ENCODE data around the gene SDC4.

Gene SDC4

DNA sequence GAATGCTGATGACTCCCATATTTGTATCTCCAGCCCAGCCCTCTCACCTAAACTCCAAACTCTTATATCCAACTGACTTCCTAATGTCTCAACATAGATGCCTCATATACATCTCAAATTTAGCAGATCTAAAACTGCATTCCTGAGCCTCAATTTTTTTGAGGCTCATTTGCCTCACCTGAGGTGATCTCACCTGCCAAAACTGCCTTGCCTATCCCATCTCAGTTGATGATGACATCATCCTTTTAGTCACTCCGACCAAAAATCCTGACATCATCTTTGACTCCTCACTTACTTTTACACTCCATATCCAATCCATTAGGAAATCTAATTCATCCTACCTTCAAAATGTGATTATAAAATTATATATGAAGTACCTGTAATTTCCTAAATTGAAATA is 68.2 kb downstream of the SDC4 start:
- TF ChIP-seq, protein P1, sequence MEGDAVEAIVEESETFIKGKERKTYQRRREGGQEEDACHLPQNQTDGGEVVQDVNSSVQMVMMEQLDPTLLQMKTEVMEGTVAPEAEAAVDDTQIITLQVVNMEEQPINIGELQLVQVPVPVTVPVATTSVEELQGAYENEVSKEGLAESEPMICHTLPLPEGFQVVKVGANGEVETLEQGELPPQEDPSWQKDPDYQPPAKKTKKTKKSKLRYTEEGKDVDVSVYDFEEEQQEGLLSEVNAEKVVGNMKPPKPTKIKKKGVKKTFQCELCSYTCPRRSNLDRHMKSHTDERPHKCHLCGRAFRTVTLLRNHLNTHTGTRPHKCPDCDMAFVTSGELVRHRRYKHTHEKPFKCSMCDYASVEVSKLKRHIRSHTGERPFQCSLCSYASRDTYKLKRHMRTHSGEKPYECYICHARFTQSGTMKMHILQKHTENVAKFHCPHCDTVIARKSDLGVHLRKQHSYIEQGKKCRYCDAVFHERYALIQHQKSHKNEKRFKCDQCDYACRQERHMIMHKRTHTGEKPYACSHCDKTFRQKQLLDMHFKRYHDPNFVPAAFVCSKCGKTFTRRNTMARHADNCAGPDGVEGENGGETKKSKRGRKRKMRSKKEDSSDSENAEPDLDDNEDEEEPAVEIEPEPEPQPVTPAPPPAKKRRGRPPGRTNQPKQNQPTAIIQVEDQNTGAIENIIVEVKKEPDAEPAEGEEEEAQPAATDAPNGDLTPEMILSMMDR (conservative IDR thresholded peaks at IDR 0.05): no peak
- no peak for TF ChIP-seq ZFX (IDR thresholded peaks at IDR 0.05)
- no peak overlapping the region for H3K27ac ChIP-seq

DNA sequence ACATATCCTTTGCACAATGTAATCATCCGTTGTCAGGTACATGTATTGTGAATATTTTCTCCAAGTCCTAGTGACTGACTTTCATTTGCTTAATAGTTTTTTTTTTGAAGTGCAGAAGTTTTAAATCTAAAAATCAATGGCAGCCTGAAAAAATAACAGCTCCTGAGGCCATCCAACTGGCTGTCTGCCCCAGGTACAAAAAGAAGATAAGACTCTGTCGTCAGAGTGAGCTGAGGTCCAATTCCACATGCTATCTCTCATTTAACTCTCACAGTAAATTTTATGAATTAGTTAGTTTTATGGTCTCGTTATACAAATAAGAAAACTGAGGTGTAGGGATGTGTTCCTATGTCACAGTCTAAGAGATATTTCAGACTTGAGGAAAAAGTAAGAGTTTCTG is 72.9 kb downstream of the SDC4 start:
- no peak overlapping the region for H3K27ac ChIP-seq
- TF ChIP-seq ZFX (IDR thresholded peaks at IDR 0.05): no peak
- TF ChIP-seq, protein P1 (conservative IDR thresholded peaks at IDR 0.05): no peak

Data from C4-2B (cell line).